GM19193 (cell line): ENCODE results near the gene TCOF1.
A peak's percentile ranks its signal among the peaks of the same experiment; 100 is the strongest.

Experiments
- POLR2A ChIP-seq: IDR thresholded peaks from 4 replicates; pipeline ENCODE4 v1.6.1; 2011; ENCODE audit not compliant: insufficient read depth, insufficient read length; ENCODE audit errors: extremely low read depth

Gene TCOF1

GRCh38 chr5:150398722-150399523 lies 41.4 kb downstream of the TCOF1 start:
- peak; percentile 85 for TF ChIP-seq POLR2A

- TF ChIP-seq POLR2A = peak; percentile 56
These were observed 42.2 kb downstream of the TCOF1 start for GRCh38 chr5:150399524-150400211.

GRCh38 chr5:150400316-150401075 lies 43.0 kb downstream of the TCOF1 start:
- peak; percentile 89 for TF ChIP-seq POLR2A

- TF ChIP-seq POLR2A = peak; percentile 38
These were observed 43.5 kb downstream of the TCOF1 start for GRCh38 chr5:150401076-150401375.

- TF ChIP-seq POLR2A = peak; percentile 74
These were observed 44.1 kb downstream of the TCOF1 start for GRCh38 chr5:150401376-150402228.

- TF ChIP-seq POLR2A = peak; percentile 22
These were observed 44.8 kb downstream of the TCOF1 start for GRCh38 chr5:150402229-150402773.

- peak; percentile 67 for TF ChIP-seq POLR2A
These were observed 45.4 kb downstream of the TCOF1 start for GRCh38 chr5:150402901-150403342.

- TF ChIP-seq POLR2A = peak; percentile 38
These were observed 46.6 kb downstream of the TCOF1 start for GRCh38 chr5:150404121-150404520.

- peak; percentile 25 for TF ChIP-seq POLR2A
These were observed 47.0 kb downstream of the TCOF1 start for GRCh38 chr5:150404535-150404934.

GRCh38 chr5:150404941-150405816 lies 47.7 kb downstream of the TCOF1 start:
- TF ChIP-seq POLR2A = peak; percentile 87

GRCh38 chr5:150406103-150406722 lies 48.7 kb downstream of the TCOF1 start:
- TF ChIP-seq POLR2A = peak; percentile 47

GRCh38 chr5:150406723-150407095 lies 49.2 kb downstream of the TCOF1 start:
- TF ChIP-seq POLR2A = no peak

- TF ChIP-seq POLR2A = peak; percentile 72
These were observed 49.7 kb downstream of the TCOF1 start for GRCh38 chr5:150407096-150407720.
